ENCODE results near the gene SLC2A4. TPM values are rescaled to one million over a fixed set of nuclear protein-coding genes. Genes with fewer than 3 reads are reported as not detected.

The SLC2A4 gene
- total RNA-seq, 1 donor from 2014 or later: 3.2 TPM

DNA sequence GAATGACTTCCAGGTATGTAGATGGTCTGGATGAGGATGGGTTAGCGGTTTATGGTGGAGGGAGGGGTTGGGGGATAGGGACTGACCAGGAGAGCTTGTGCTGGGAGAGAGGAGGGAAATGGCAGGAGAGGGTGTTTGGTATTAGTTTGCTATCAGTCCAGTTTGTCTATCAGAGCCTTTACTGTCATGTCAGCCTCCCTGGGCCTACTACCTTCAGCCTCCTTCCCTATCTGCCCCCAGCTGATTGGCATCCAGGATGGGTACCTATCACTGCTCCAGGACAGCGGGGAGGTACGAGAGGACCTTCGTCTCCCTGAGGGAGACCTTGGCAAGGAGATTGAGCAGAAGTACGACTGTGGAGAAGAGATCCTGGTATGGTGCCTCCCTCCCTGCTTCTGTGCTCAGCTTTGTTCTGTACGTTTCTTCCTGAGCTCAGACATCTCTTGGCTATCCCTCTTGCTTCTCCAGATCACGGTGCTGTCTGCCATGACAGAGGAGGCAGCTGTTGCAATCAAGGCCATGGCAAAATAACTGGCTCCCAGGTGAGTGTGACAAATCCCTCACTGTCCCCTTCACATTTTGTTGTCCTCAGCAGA is 29.7 kb downstream of the SLC2A4 start:
- peaks cover 74% of the 10 kb centered on the region for H3K4me1 ChIP-seq
- no peak for TF ChIP-seq POLR2A (IDR thresholded peaks at IDR 0.05)
- TF ChIP-seq, protein P1, sequence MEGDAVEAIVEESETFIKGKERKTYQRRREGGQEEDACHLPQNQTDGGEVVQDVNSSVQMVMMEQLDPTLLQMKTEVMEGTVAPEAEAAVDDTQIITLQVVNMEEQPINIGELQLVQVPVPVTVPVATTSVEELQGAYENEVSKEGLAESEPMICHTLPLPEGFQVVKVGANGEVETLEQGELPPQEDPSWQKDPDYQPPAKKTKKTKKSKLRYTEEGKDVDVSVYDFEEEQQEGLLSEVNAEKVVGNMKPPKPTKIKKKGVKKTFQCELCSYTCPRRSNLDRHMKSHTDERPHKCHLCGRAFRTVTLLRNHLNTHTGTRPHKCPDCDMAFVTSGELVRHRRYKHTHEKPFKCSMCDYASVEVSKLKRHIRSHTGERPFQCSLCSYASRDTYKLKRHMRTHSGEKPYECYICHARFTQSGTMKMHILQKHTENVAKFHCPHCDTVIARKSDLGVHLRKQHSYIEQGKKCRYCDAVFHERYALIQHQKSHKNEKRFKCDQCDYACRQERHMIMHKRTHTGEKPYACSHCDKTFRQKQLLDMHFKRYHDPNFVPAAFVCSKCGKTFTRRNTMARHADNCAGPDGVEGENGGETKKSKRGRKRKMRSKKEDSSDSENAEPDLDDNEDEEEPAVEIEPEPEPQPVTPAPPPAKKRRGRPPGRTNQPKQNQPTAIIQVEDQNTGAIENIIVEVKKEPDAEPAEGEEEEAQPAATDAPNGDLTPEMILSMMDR (IDR thresholded peaks at IDR 0.05): no peak
- TF ChIP-seq POLR2AphosphoS5 (IDR thresholded peaks at IDR 0.05; ENCODE audit: insufficient read depth in 1 of 2, low read depth in 1 of 2): no peak
- no peaks in the 10 kb centered on the region for H3K27me3 ChIP-seq
- H3K36me3 ChIP-seq: peaks cover 3 to 47% of the 10 kb centered on the region in 2 donors
- H3K9me3 ChIP-seq: no peaks in the 10 kb centered on the region
- no peak for DNase-seq (ENCODE audit: extremely low spot score in 2 of 2)
- H3K27ac ChIP-seq: no peak overlapping the region
- intact Hi-C loops (cut with DNase I): loop anchor here (5.0 kb wide), 1 partner anchor 36 kb away; no protein-coding TSS in a partner anchor
- H3K4me3 ChIP-seq: no peak overlapping the region

DNA sequence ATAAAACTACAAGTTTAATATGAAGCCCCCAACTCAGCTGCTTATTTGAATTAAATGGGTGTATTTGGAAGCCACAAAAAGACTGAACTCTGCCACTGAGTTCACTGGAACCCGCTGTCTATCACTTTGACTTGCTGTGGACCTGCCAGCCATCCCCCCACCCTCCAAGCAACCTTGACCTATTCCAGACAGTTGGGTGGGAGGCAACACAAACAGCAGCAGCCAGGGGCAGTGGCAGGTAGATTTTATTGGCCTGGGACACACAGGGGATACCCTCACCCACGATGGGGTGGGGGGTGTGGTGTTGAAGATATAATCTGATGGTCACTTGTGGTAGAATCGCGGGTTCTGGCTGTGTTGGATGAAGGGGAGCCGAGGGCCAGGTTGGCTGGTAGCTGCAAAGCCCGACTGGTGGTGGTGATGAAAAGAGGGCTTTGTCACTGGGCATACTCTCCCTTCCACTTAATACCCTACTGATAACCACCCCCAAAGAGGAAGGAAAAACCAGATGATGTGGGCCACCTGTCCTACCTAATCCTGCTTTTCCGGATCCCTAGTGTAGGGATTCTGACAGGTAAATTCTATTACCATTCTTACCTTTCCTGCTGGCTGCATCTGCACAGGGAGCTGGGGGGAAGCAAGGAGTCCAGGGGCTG is 31.0 kb downstream of the SLC2A4 start:
- Histone ChIP-seq H3K27me3 (no peaks in the 10 kb centered on the region), H3K4me1 (peaks cover 68% of the 10 kb centered on the region), H3K27ac (no peak overlapping the region), H3K9me3 (no peaks in the 10 kb centered on the region), H3K36me3 (peaks cover 3 to 54% of the 10 kb centered on the region in 2 donors), H3K4me3 (no peak overlapping the region)
- TF ChIP-seq, protein P1 (IDR thresholded peaks at IDR 0.05): no peak
- TF ChIP-seq POLR2AphosphoS5 (IDR thresholded peaks at IDR 0.05; ENCODE audit: insufficient read depth in 1 of 2, low read depth in 1 of 2) (no peak), POLR2A (IDR thresholded peaks at IDR 0.05) (no peak)
- intact Hi-C loops (cut with DNase I): loop anchor here (5.0 kb wide), 1 partner anchor 35 kb away; no protein-coding TSS in a partner anchor
- DNase-seq (ENCODE audit: extremely low spot score in 2 of 2): no peak

DNA sequence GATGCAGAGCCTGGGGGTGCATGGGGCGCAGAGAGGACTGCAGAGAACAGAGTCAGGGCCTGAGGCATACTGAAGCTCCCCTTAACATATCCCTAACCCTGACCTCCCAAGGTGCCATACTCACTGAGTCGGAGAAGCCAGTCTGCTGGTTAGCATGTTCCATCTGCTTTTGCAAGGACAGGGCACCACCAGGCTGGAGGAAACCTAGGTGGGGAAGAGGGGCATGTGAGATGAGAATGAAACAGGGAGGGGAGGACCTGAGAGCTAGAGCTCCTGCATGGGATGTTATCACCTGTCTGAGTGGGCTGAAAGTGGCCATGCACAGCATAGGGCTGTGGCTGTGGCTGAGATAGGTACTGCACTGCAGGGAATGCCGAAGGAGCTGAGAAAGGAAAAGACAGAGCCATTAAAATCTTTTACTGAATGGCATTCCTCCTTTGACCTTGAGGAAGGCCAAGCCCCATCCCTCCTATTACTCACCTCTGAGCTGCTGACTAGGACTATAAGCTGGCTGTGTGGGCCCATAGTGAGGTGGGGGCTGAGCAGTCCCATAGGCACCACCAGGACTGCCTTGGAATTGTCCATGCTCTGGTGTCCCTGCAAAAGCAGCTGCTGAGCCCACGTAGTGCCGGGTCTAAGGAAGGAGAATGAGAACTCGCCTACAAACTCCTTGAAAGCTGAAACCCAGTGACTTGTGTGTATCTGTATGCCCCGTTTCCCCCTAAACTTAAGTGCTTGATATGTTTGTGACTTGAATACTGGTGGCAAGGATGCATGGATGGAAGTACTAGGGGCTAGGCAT is 31.8 kb downstream of the SLC2A4 start:
- Histone ChIP-seq H3K27ac (no peak overlapping the region), H3K27me3 (no peaks in the 10 kb centered on the region), H3K36me3 (peaks cover 3 to 61% of the 10 kb centered on the region in 2 donors), H3K4me1 (peaks cover 66% of the 10 kb centered on the region), H3K9me3 (no peaks in the 10 kb centered on the region), H3K4me3 (no peak overlapping the region)
- intact Hi-C loops (cut with DNase I): loop anchor here (5.0 kb wide), 1 partner anchor 34 kb away; no protein-coding TSS in a partner anchor
- DNase-seq (ENCODE audit: extremely low spot score in 2 of 2): no peak
- no peak for TF ChIP-seq POLR2A (IDR thresholded peaks at IDR 0.05)
- TF ChIP-seq, protein P1 (IDR thresholded peaks at IDR 0.05): no peak
- TF ChIP-seq POLR2AphosphoS5 (IDR thresholded peaks at IDR 0.05; ENCODE audit: insufficient read depth in 1 of 2, low read depth in 1 of 2): no peak

DNA sequence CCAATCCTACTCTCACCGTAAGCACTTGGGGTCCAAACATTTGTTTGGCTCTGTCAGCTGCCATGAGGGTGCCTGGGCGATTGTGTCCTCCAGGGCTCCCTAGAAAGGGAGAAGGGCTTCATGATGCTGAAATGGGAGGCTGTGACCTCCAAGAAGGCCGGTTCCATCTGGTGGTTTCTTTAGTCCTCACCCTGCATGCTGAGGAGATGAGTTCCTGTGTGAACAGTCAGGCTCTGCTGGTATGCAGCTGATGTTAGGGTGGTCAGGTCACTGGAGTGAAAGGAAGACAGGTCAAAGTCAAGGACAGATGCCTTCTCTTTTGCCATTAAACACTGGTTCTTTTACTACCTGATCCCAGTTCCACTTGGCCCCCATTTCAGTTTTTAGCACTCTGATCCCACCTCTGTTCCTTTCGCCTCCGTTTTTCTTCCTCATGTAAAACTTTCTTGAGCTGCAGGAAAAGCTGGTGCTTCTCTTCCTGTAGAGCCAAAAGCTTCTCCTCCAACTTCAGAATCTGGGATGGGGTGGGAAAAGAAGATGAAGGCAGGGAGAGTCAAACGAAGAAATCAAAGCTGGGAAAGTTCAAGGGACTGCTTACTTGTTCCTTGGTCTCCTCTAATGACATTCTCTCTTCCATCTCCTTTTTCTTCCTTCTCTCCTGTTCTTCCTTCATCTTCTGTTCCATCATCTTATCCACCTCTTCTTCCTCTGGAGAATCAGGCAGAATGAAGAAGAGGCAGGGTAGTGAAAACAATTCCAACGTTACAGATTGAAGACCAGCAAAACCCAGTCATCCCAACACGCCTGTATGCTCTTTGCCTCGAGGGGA is 32.6 kb downstream of the SLC2A4 start:
- Histone ChIP-seq H3K4me1 (peaks cover 58% of the 10 kb centered on the region), H3K36me3 (peaks cover 3 to 69% of the 10 kb centered on the region in 2 donors), H3K27ac (peak overlapping the region; percentile 91), H3K4me3 (peak overlapping the region; percentile 87 to 95), H3K9me3 (no peaks in the 10 kb centered on the region), H3K27me3 (no peaks in the 10 kb centered on the region)
- intact Hi-C loops (cut with DNase I): loop anchor here (5.0 kb wide), 1 partner anchor 33 kb away; no protein-coding TSS in a partner anchor
- TF ChIP-seq POLR2A (IDR thresholded peaks at IDR 0.05): no peak
- TF ChIP-seq, protein P1 (IDR thresholded peaks at IDR 0.05): no peak
- TF ChIP-seq POLR2AphosphoS5 (IDR thresholded peaks at IDR 0.05; ENCODE audit: insufficient read depth in 1 of 2, low read depth in 1 of 2): no peak
- DNase-seq (ENCODE audit: extremely low spot score in 2 of 2): no peak
